IPS-18a (cell line): ENCODE results near the gene PTH1R.

ENCODE experiments used
- H3K27ac ChIP-seq: one replicate; pipeline ENCODE4 v1.5.1; 2013; ENCODE audit warnings: low read length
- H3K27me3 ChIP-seq: one replicate; pipeline ENCODE4 v1.6.1; 2013; ENCODE audit warnings: mild to moderate bottlenecking, low read length; ENCODE audit not compliant: control insufficient read depth, insufficient read depth
- H3K36me3 ChIP-seq: one replicate; pipeline ENCODE4 v1.6.1; 2013; ENCODE audit warnings: low read depth, low read length; ENCODE audit not compliant: control insufficient read depth
- H3K4me1 ChIP-seq: one replicate; pipeline ENCODE4 v1.6.1; 2013; ENCODE audit warnings: low read depth, low read length; ENCODE audit not compliant: control insufficient read depth
- H3K4me3 ChIP-seq: one replicate; pipeline ENCODE4 v1.5.1; 2013; ENCODE audit warnings: low read length
- H3K9ac ChIP-seq: one replicate; pipeline ENCODE4 v1.6.1; 2013; ENCODE audit warnings: mild to moderate bottlenecking, low read length, moderate library complexity
- H3K9me3 ChIP-seq: one replicate; pipeline ENCODE4 v1.6.1; 2013; ENCODE audit warnings: low read depth, low read length; ENCODE audit not compliant: control insufficient read depth

PTH1R gene

DNA sequence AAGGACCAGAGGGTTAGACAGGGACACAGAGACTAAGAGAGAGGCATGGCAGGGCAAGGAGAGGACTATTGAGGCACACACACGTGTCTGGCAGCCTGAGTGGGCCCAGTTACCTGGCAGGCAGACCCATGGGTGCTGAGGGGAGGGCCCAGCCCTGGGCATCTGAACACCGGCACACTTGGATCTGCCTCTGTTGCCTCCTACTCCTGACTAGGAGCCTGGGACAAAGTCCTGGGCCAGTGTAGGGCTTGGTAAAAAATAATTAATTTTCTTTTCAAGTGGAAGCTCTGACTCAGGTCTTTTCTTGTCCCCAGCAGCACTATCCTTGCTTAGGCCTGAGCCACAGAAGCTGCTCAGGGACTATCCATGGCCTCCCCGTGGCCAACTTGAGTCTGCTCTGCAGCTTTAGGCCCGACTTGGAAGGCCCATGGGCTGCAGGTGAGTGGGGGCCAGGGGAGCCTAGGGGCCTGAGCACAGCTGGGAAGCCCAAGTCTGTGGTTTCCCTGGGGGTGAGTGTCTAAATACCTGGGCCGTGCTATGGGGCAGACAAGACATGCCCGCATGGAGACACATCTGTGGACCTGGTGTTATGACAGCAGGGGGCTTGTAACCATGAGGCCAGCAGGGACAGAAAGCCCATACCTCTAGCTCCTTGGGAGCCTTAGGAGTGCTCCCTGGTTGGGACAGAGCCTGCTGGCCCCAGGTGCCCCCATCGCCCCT lies at the start of gene PTH1R:
PTH1R (plus strand) TSS at position 316 of the 720 bp plus-strand sequence. CDS start 5,839 bp downstream, outside the sequence.
- H3K27ac ChIP-seq: no peak within 1 kb of the TSS
- H3K36me3 ChIP-seq: no peaks in the 10 kb centered on the region
- no peaks in the 10 kb centered on the region for H3K9me3 ChIP-seq
- no peak within 1 kb of the TSS for H3K4me3 ChIP-seq
- peaks cover 51% of the 10 kb centered on the region for H3K27me3 ChIP-seq
- H3K9ac ChIP-seq: no peak within 1 kb of the TSS
- H3K4me1 ChIP-seq: no peaks in the 10 kb centered on the region

DNA sequence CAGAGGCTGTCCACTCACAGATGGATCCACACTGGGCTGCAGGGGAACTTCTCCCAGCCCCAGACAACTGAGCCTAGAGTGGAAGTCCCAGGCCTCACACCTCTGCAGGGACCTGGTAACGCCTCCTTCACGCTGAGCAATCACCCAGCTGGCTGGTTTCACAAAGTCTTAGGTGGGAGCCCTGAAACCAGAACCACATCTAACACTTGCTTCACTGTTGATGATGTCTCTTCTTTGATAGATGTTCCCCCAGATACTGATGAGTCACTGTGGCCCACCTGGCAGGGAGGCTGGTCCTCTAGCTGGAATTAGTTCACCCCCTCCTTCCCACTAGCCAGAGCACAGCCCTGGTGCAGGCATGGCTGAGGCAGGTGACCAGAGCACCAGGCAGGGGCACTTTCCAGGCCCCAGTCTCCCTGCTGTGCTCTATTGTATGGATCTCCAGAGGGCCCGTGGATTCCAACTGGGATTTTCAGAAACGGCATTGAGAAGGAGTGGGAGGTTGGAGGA lies 47.8 kb upstream of the PTH1R start:
- no peak overlapping the region for H3K4me3 ChIP-seq
- H3K27ac ChIP-seq: no peak overlapping the region
- H3K36me3 ChIP-seq: no peaks in the 10 kb centered on the region
- peaks cover 5% of the 10 kb centered on the region for H3K4me1 ChIP-seq
- H3K9ac ChIP-seq: no peak overlapping the region
- no peaks in the 10 kb centered on the region for H3K9me3 ChIP-seq
- H3K27me3 ChIP-seq: no peaks in the 10 kb centered on the region

DNA sequence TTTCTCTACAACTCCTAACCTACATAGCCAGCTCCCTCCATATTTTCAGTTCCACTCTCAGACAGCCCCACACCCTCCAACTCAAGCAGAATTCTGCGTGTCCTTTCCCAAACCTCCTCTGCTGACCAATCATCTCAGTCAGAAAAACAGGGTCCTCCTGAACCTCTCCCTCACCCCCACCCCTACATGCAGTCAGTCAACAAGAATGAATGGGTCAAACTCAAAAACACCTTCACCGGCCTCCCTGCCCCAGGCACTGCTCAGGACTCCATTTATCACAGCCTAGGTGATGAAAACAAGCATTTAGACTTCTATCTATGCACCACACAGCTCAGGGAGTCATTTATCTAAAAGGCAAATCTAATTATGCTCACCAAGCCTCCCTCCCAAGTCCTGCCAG lies 46.7 kb upstream of the PTH1R start:
- Histone ChIP-seq H3K27me3 (no peaks in the 10 kb centered on the region), H3K36me3 (no peaks in the 10 kb centered on the region), H3K4me3 (no peak overlapping the region)

DNA sequence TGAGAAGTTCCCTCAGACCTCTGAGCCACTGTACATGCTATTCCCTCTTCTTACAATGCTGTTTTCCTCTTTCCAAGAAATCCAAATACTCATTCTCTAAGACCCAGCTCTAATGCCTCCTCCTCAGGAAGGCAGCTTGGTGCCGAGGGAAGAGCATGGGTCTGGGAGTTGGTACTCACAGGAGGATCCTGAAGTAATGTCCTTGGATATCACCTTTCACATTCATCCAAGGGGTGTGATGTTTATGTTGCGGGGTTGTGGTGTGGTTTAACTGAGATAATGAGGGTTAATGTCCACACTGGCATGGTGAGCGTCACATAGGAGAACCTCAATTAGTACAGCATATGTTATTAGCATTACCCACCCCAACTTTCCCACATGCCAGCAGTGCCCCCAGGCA lies 46.2 kb upstream of the PTH1R start:
- no peaks in the 10 kb centered on the region for H3K27me3 ChIP-seq
- H3K36me3 ChIP-seq: no peaks in the 10 kb centered on the region
- H3K9ac ChIP-seq: no peak overlapping the region
- H3K9me3 ChIP-seq: no peaks in the 10 kb centered on the region
- H3K4me1 ChIP-seq: no peaks in the 10 kb centered on the region
- no peak overlapping the region for H3K4me3 ChIP-seq
- no peak overlapping the region for H3K27ac ChIP-seq

More for the DNA sequence above, 46.7 kb upstream of the PTH1R start:
- H3K4me1 ChIP-seq: no peaks in the 10 kb centered on the region
- no peak overlapping the region for H3K27ac ChIP-seq
- no peaks in the 10 kb centered on the region for H3K9me3 ChIP-seq
- no peak overlapping the region for H3K9ac ChIP-seq

DNA sequence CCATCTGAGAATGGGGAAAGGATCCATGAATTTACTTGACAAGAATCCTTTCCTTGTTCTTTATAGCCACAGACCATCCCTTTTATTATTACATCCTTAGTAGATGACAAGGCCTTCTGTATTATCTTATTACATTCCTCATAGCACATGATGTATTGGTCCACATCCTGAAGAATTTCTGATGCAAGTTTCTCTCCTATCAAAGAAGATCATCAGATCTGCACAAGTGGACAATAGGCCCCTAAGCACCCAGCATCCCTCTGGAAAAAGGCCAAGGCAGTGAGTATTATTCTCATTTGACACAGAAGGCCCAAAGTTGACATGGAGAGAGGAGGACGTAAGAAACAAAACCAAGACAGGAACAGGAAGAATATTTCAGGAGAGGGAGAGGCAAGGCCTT lies 45.7 kb upstream of the PTH1R start:
- Histone ChIP-seq H3K4me1 (no peaks in the 10 kb centered on the region), H3K9ac (no peak overlapping the region), H3K36me3 (no peaks in the 10 kb centered on the region), H3K27ac (no peak overlapping the region), H3K27me3 (no peaks in the 10 kb centered on the region), H3K4me3 (no peak overlapping the region), H3K9me3 (no peaks in the 10 kb centered on the region)

DNA sequence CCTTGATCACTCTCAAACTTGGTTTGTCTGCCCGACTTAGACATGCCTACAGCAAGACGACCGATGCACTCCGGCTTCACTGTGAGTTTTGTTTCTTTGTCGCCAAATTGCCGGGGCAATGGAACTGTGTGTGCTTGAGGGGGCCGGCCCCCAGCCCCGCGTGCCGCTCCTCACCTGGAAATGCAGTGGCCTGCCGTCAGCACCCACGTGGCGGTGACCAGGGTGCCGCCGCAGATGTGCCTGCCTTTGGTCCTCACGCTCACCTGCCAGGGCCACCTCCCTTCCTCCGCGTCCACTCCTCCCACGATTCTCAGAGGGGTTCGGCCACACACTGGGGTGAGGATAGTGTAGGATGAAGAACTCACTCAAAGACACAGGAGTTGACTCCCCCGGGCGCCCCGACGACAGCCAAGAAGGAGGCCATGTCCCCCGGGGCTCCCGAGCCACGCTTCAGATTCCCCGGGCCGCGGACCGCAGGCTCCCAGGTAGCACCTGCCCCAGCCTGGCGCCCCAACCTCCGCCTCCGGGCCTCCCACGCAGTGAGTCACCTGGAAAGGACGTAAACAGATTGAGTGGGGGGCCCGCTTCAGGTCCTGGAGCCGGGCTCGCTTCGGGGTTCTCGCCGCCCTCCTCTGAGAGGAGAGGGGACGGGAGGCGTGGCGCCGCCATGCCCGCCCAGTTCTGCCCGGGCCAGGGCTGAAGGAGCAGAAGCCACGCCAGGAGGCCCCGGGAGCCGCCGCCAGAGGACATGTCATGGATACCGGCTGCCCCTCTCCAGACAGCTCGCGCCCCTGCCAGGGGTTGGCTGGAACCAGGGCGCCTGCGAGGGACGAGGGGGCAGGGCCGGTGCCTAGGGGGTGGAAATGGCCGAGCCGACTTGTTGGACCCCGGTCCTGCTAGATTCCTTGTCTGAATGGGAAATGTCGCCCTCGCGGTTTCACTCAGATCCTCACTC lies 43.9 kb upstream of the PTH1R start:
- Histone ChIP-seq H3K4me3 (no peak overlapping the region), H3K4me1 (no peaks in the 10 kb centered on the region), H3K27ac (no peak overlapping the region), H3K27me3 (no peaks in the 10 kb centered on the region), H3K9me3 (no peaks in the 10 kb centered on the region), H3K36me3 (no peaks in the 10 kb centered on the region), H3K9ac (no peak overlapping the region)

DNA sequence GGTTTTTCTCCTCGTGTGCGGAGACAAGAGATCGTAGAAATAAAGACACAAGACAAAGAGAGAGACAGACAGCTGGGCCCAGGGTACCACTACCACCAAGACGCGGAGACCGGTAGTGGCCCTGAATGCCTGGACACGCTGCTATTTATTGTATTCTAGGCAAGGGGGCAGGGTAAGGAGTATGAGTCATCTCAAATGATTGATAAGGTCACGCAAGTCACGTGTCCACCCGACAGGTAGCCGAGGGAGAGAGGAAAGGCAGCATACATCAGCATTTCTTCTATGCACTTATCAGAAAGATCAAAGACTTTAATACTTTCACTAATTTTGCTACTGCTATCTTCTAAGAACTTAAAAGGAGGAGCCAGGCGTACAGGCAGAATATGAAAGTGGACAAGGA lies 42.5 kb upstream of the PTH1R start:
- Histone ChIP-seq H3K27ac (no peak overlapping the region), H3K36me3 (no peaks in the 10 kb centered on the region), H3K9me3 (no peaks in the 10 kb centered on the region), H3K27me3 (no peaks in the 10 kb centered on the region), H3K4me1 (no peaks in the 10 kb centered on the region), H3K4me3 (no peak overlapping the region), H3K9ac (no peak overlapping the region)

DNA sequence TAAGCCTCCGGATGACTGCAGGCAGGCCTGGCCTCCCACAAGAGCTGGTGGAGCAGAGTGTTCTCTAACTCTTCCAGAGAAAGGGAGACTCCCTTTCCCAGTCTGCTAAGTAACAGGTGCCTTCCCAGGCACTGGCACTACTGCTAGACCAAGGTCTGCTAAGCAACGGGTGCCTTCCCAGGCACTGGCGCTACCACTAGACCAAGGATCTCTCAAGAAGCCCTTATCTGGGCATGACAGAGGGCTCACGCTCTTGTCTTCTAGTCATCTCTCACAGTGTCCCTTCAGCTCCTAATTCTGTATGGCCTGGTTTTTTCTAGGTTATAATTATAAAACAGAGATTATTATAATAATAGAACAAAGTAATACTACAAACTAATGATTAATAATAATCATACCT lies 42.0 kb upstream of the PTH1R start:
- no peak overlapping the region for H3K27ac ChIP-seq
- H3K9me3 ChIP-seq: no peaks in the 10 kb centered on the region
- no peak overlapping the region for H3K9ac ChIP-seq
- H3K4me3 ChIP-seq: no peak overlapping the region
- H3K36me3 ChIP-seq: no peaks in the 10 kb centered on the region
- no peaks in the 10 kb centered on the region for H3K4me1 ChIP-seq
- no peaks in the 10 kb centered on the region for H3K27me3 ChIP-seq

DNA sequence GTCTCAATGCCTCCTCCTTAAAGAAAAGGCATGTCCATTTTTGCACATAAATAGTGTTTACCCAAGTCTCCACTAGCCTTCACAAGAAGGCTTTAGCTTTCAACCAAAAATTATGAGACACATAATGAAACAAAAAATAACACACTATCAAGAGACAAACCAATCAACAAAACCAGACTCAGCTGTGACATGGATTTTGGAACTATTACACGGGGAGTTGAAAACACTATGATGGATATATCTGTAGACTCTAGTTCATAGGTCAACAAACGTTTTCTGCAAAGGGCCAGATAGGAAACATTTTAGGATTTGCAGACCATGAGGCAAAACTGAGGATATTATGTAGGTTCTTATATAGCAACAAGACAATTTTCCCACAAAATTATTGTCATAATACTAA lies 39.2 kb upstream of the PTH1R start:
- H3K4me1 ChIP-seq: no peaks in the 10 kb centered on the region
- no peak overlapping the region for H3K27ac ChIP-seq

DNA sequence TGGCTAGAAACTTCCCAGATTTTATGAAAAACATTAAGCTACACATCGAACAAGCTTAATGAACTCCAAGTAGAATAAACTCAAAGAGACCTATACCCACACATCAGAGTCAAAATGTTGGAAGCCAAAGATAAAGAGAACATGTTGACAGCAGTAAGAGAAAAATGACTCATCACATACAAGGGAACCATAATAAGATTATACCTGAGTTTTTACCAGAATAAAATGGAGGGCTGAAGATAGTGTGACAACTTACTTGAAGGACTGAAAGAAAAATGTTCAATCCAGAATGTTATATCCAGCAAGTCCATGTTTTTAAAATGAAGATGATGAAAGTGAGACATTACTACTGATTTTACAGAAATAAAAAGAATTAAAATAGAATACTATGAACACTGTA lies 37.0 kb upstream of the PTH1R start:
- Histone ChIP-seq H3K27me3 (no peaks in the 10 kb centered on the region), H3K9me3 (peaks cover 4% of the 10 kb centered on the region), H3K4me1 (peaks cover 4% of the 10 kb centered on the region), H3K27ac (no peak overlapping the region), H3K4me3 (no peak overlapping the region), H3K36me3 (no peaks in the 10 kb centered on the region), H3K9ac (no peak overlapping the region)

More for the DNA sequence above, 39.2 kb upstream of the PTH1R start:
- H3K36me3 ChIP-seq: no peaks in the 10 kb centered on the region
- H3K9me3 ChIP-seq: peaks cover 4% of the 10 kb centered on the region
- no peak overlapping the region for H3K9ac ChIP-seq
- H3K27me3 ChIP-seq: no peaks in the 10 kb centered on the region
- H3K4me3 ChIP-seq: no peak overlapping the region

DNA sequence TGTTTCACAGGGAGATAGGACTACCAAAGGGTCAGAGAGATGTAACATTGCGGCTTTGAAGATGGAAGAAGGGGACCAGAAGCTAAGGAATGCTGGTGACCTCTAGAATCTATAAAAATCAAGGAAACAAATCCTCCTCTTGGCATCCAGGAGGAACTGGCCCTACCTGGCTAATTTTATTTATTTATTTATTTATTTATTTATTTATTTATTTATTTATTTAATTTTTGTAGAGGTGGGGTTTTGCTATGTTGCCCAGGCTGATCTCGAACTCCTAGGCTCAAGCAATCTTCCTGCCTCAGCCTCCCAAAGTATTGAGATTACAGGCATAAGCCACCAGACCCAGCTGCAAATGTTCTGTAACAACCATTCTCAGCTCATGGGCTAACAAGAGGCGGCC lies 34.0 kb upstream of the PTH1R start:
- no peaks in the 10 kb centered on the region for H3K36me3 ChIP-seq
- H3K27ac ChIP-seq: no peak overlapping the region
- H3K4me1 ChIP-seq: peaks cover 4% of the 10 kb centered on the region
- H3K27me3 ChIP-seq: peaks cover 7% of the 10 kb centered on the region
- no peak overlapping the region for H3K9ac ChIP-seq
- peaks cover 4% of the 10 kb centered on the region for H3K9me3 ChIP-seq
- no peak overlapping the region for H3K4me3 ChIP-seq
